ENCODE data around the gene SMIM10L1. TPM values are rescaled to one million over a fixed set of nuclear protein-coding genes. Genes with fewer than 3 reads are reported as not detected.
A peak's percentile ranks its signal among the peaks of the same experiment; 100 is the strongest.

SMIM10L1 gene
- total RNA-seq, result 10 to 100 TPM; 12.0 to 12.8 TPM
- 8.4 TPM for polyA plus RNA-seq

GRCh38 chr12:11171145-11171968 lies at the start of gene SMIM10L1:
TSS of gene SMIM10L1 (plus strand) at chr12:11171194. CDS start at chr12:11171357, 163 bp downstream.
- no peaks in the 10 kb centered on the region for H3K27me3 Mint-ChIP-seq
- H3K4me1 Mint-ChIP-seq, result peaks cover 60 to 79% (median 75%) of the 10 kb centered on the region in 3 donors

GRCh38 chr12:11130382-11130781 lies 40.6 kb upstream of the SMIM10L1 start:
- Mint-ChIP-seq H3K9me3 (peaks cover 0 to 12% (median 0%) of the 10 kb centered on the region in 5 donors), H3K4me3 (peak overlapping the region in 1 of 7 donors; percentile 16), H3K27me3 (no peaks in the 10 kb centered on the region), H3K4me1 (peaks cover 29 to 45% (median 35%) of the 10 kb centered on the region in 3 donors), H3K27ac (no peak overlapping the region), H3K36me3 (peaks cover 16 to 35% (median 32%) of the 10 kb centered on the region in 3 donors)
- POLR2A ChIA-PET, result no interaction called here
- H3K9me3 ChIP-seq (ENCODE audit: low read length), result no peaks in the 10 kb centered on the region
- no peaks in the 10 kb centered on the region for H3K27me3 ChIP-seq (ENCODE audit: insufficient read depth, low read length, poor library complexity, severe bottlenecking)
- no peaks in the 10 kb centered on the region for H3K4me1 ChIP-seq (ENCODE audit: insufficient read depth, low read length)
- no peak for DNase-seq
- no peak overlapping the region for H3K4me3 ChIP-seq (ENCODE audit: low read length)
- H3K36me3 ChIP-seq (ENCODE audit: insufficient read depth, low read length), result no peaks in the 10 kb centered on the region
- no peak overlapping the region for H3K27ac ChIP-seq (ENCODE audit: low read depth, low read length)
- CTCF ChIA-PET, result no interaction called here

More at GRCh38 chr12:11171145-11171968, at the start of gene SMIM10L1:
- Histone ChIP-seq H3K4me3 (ENCODE audit: low read length) (peak within 1 kb of the TSS; percentile 59), H3K36me3 (ENCODE audit: insufficient read depth, low read length) (no peaks in the 10 kb centered on the region), H3K27ac (ENCODE audit: low read depth, low read length) (peak within 1 kb of the TSS; percentile 75), H3K4me1 (ENCODE audit: insufficient read depth, low read length) (peaks cover 32% of the 10 kb centered on the region), H3K27me3 (ENCODE audit: insufficient read depth, low read length, poor library complexity, severe bottlenecking) (no peaks in the 10 kb centered on the region), H3K9me3 (ENCODE audit: low read length) (no peaks in the 10 kb centered on the region)
- no peaks in the 10 kb centered on the region for H3K9me3 Mint-ChIP-seq
- peak within 1 kb of the TSS; percentile 95 to 99 (median 98) for H3K4me3 Mint-ChIP-seq
- peak within 1 kb of the TSS; percentile 91 to 100 (median 98) for H3K27ac Mint-ChIP-seq
- POLR2A ChIA-PET, result interaction anchor here (0.5 to 1.3 kb wide), 7 partner anchors 8 to 1901 kb away, joined by 3 to 5 read pairs (median 3); partner anchors contain the start of gene BORCS5
- DNase-seq, result peak; percentile 79 to 93 (median 83)
- peaks cover 12 to 53% (median 24%) of the 10 kb centered on the region in 3 donors for H3K36me3 Mint-ChIP-seq
- CTCF ChIA-PET, result interaction anchor here (1.1 to 2.0 kb wide), 7 partner anchors 8 to 315 kb away, joined by 3 to 8 read pairs (median 4); no protein-coding TSS in a partner anchor

- Mint-ChIP-seq H3K4me1 (peaks cover 35 to 51% (median 39%) of the 10 kb centered on the region in 3 donors), H3K4me3 (no peak overlapping the region), H3K9me3 (peaks cover 0 to 12% (median 0%) of the 10 kb centered on the region in 5 donors), H3K36me3 (peaks cover 16 to 34% (median 31%) of the 10 kb centered on the region in 3 donors), H3K27me3 (no peaks in the 10 kb centered on the region), H3K27ac (peak overlapping the region in 1 of 8 donors; percentile 28)
- Histone ChIP-seq H3K9me3 (ENCODE audit: low read length) (no peaks in the 10 kb centered on the region), H3K36me3 (ENCODE audit: insufficient read depth, low read length) (no peaks in the 10 kb centered on the region), H3K4me3 (ENCODE audit: low read length) (no peak overlapping the region), H3K27me3 (ENCODE audit: insufficient read depth, low read length, poor library complexity, severe bottlenecking) (no peaks in the 10 kb centered on the region), H3K4me1 (ENCODE audit: insufficient read depth, low read length) (no peaks in the 10 kb centered on the region), H3K27ac (ENCODE audit: low read depth, low read length) (no peak overlapping the region)
- no peak for DNase-seq
- ChIA-PET POLR2A (no interaction called here), CTCF (no interaction called here)
Measured at GRCh38 chr12:11130999-11131398, 40.0 kb upstream of the SMIM10L1 start.

GRCh38 chr12:11133162-11133561 lies 37.8 kb upstream of the SMIM10L1 start:
- POLR2A ChIA-PET, result no interaction called here
- H3K9me3 ChIP-seq (ENCODE audit: low read length), result no peaks in the 10 kb centered on the region
- H3K27me3 Mint-ChIP-seq, result no peaks in the 10 kb centered on the region
- H3K4me1 ChIP-seq (ENCODE audit: insufficient read depth, low read length), result no peaks in the 10 kb centered on the region
- H3K4me1 Mint-ChIP-seq, result peaks cover 35 to 62% (median 51%) of the 10 kb centered on the region in 3 donors
- CTCF ChIA-PET, result no interaction called here
- H3K27ac ChIP-seq (ENCODE audit: low read depth, low read length), result no peak overlapping the region
- no peak overlapping the region for H3K4me3 ChIP-seq (ENCODE audit: low read length)
- H3K27me3 ChIP-seq (ENCODE audit: insufficient read depth, low read length, poor library complexity, severe bottlenecking), result no peaks in the 10 kb centered on the region
- H3K36me3 ChIP-seq (ENCODE audit: insufficient read depth, low read length), result no peaks in the 10 kb centered on the region
- H3K4me3 Mint-ChIP-seq, result no peak overlapping the region
- no peak for DNase-seq
- peaks cover 13 to 20% (median 19%) of the 10 kb centered on the region in 3 donors for H3K36me3 Mint-ChIP-seq
- H3K27ac Mint-ChIP-seq, result peak overlapping the region in 2 of 8 donors; percentile 27 to 50
- H3K9me3 Mint-ChIP-seq, result no peaks in the 10 kb centered on the region

- H3K27me3 Mint-ChIP-seq, result no peaks in the 10 kb centered on the region
- H3K4me3 Mint-ChIP-seq, result no peak overlapping the region
- Histone ChIP-seq H3K4me1 (ENCODE audit: insufficient read depth, low read length) (no peaks in the 10 kb centered on the region), H3K9me3 (ENCODE audit: low read length) (no peaks in the 10 kb centered on the region), H3K27ac (ENCODE audit: low read depth, low read length) (no peak overlapping the region), H3K27me3 (ENCODE audit: insufficient read depth, low read length, poor library complexity, severe bottlenecking) (no peaks in the 10 kb centered on the region), H3K4me3 (ENCODE audit: low read length) (no peak overlapping the region), H3K36me3 (ENCODE audit: insufficient read depth, low read length) (no peaks in the 10 kb centered on the region)
- H3K4me1 Mint-ChIP-seq, result peaks cover 34 to 62% (median 51%) of the 10 kb centered on the region in 3 donors
- no peak overlapping the region for H3K27ac Mint-ChIP-seq
- H3K9me3 Mint-ChIP-seq, result no peaks in the 10 kb centered on the region
- ChIA-PET POLR2A (no interaction called here), CTCF (no interaction called here)
- peaks cover 12 to 16% (median 13%) of the 10 kb centered on the region in 3 donors for H3K36me3 Mint-ChIP-seq
- no peak for DNase-seq
Measured at GRCh38 chr12:11133816-11134215, 37.2 kb upstream of the SMIM10L1 start.

GRCh38 chr12:11134305-11134704 lies 36.7 kb upstream of the SMIM10L1 start, which contains the start of gene TAS2R30:
TSS of gene TAS2R30 (minus strand) at chr12:11134644. CDS start at chr12:11134244, 400 bp downstream.
- no peak within 1 kb of the TSS for H3K27ac ChIP-seq (ENCODE audit: low read depth, low read length)
- no peaks in the 10 kb centered on the region for H3K4me1 ChIP-seq (ENCODE audit: insufficient read depth, low read length)
- H3K9me3 ChIP-seq (ENCODE audit: low read length), result no peaks in the 10 kb centered on the region
- no peaks in the 10 kb centered on the region for H3K36me3 ChIP-seq (ENCODE audit: insufficient read depth, low read length)
- Mint-ChIP-seq H3K4me3 (no peak within 1 kb of the TSS), H3K27ac (peak within 1 kb of the TSS in 3 of 8 donors; percentile 27 to 85 (median 50)), H3K9me3 (no peaks in the 10 kb centered on the region), H3K36me3 (peaks cover 7 to 11% (median 11%) of the 10 kb centered on the region in 3 donors), H3K27me3 (no peaks in the 10 kb centered on the region), H3K4me1 (peaks cover 33 to 57% (median 51%) of the 10 kb centered on the region in 3 donors)
- ChIA-PET CTCF (no interaction called here), POLR2A (no interaction called here)
- H3K4me3 ChIP-seq (ENCODE audit: low read length), result no peak within 1 kb of the TSS
- no peaks in the 10 kb centered on the region for H3K27me3 ChIP-seq (ENCODE audit: insufficient read depth, low read length, poor library complexity, severe bottlenecking)
- no peak for DNase-seq

GRCh38 chr12:11136075-11136474 lies 34.9 kb upstream of the SMIM10L1 start:
- ChIA-PET CTCF (no interaction called here), POLR2A (no interaction called here)
- Mint-ChIP-seq H3K4me3 (no peak overlapping the region), H3K27ac (no peak overlapping the region), H3K4me1 (peaks cover 33 to 50% (median 44%) of the 10 kb centered on the region in 3 donors), H3K36me3 (peaks cover 4 to 14% (median 11%) of the 10 kb centered on the region in 3 donors), H3K27me3 (no peaks in the 10 kb centered on the region), H3K9me3 (no peaks in the 10 kb centered on the region)
- no peaks in the 10 kb centered on the region for H3K27me3 ChIP-seq (ENCODE audit: insufficient read depth, low read length, poor library complexity, severe bottlenecking)
- DNase-seq, result no peak
- H3K4me1 ChIP-seq (ENCODE audit: insufficient read depth, low read length), result no peaks in the 10 kb centered on the region
- H3K9me3 ChIP-seq (ENCODE audit: low read length), result no peaks in the 10 kb centered on the region
- H3K27ac ChIP-seq (ENCODE audit: low read depth, low read length), result no peak overlapping the region
- no peak overlapping the region for H3K4me3 ChIP-seq (ENCODE audit: low read length)
- no peaks in the 10 kb centered on the region for H3K36me3 ChIP-seq (ENCODE audit: insufficient read depth, low read length)

- no peak overlapping the region for H3K27ac ChIP-seq (ENCODE audit: low read depth, low read length)
- Mint-ChIP-seq H3K9me3 (peaks cover 4 to 21% (median 11%) of the 10 kb centered on the region in 5 donors), H3K27me3 (no peaks in the 10 kb centered on the region), H3K4me3 (no peak overlapping the region), H3K4me1 (peaks cover 22 to 36% (median 27%) of the 10 kb centered on the region in 3 donors), H3K36me3 (peaks cover 12 to 40% (median 25%) of the 10 kb centered on the region in 3 donors), H3K27ac (no peak overlapping the region)
- no peak overlapping the region for H3K4me3 ChIP-seq (ENCODE audit: low read length)
- POLR2A ChIA-PET, result no interaction called here
- CTCF ChIA-PET, result no interaction called here
- no peaks in the 10 kb centered on the region for H3K4me1 ChIP-seq (ENCODE audit: insufficient read depth, low read length)
- DNase-seq, result no peak
- H3K36me3 ChIP-seq (ENCODE audit: insufficient read depth, low read length), result no peaks in the 10 kb centered on the region
- H3K27me3 ChIP-seq (ENCODE audit: insufficient read depth, low read length, poor library complexity, severe bottlenecking), result no peaks in the 10 kb centered on the region
- no peaks in the 10 kb centered on the region for H3K9me3 ChIP-seq (ENCODE audit: low read length)
Measured at GRCh38 chr12:11143352-11143751, 27.6 kb upstream of the SMIM10L1 start.
